Measurements from ENCODE around the gene CD151. TPM values are rescaled to one million over a fixed set of nuclear protein-coding genes. Genes with fewer than 3 reads are reported as not detected.

The CD151 gene
- total RNA-seq, 2 experiments from 2014 or later, result 0.28 to 0.84 TPM

DNA sequence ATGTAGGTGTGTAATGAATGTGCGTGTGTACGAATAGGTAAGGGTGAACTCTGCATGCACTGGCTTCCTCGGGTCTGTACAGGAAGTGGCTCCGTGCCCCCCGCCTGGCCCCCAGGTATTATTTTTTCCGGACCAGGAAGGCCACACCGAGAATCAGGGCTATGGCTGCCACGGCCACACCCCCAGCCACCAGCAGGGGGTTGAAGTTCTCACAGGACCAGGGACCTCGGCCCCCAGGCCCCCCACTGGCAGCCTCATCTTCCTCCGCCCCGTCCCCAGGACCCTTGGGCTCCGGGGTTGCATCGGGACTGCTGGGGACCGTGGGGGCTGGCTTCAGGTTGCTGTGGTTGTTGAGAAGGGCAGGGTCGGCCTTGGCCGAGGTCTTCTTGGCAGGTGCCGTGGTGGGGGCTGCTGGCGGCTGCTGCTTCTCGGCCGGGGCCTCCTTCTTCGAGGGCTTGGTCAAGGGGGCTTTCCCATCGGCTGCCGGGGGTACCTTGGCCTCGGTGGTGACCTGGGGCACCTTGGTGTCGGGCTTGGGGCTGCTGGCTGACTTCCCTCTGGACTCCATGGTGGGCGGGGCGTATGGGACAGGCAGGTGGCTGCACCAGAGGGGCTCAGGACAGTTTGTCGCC, 44.6 kb upstream of the CD151 start:
- Histone ChIP-seq H3K4me2 (ENCODE audit: low read length) (peak overlapping the region; percentile 69), H3K36me3 (ENCODE audit: insufficient read depth, low read length) (peaks cover 21% of the 10 kb centered on the region; the same call in 1 of the 2 replicates), H3K9me2 (ENCODE audit: insufficient read depth, low read length) (no peaks in the 10 kb centered on the region), H4K20me1 (ENCODE audit: insufficient read depth, low read length) (no peaks in the 10 kb centered on the region), H3K79me2 (ENCODE audit: insufficient read depth, low read depth, low read length) (peaks cover 13% of the 10 kb centered on the region), H3K4me3 (ENCODE audit: low read depth, low read length, poor library complexity, severe bottlenecking) (peak overlapping the region; percentile 81), H3K4me1 (ENCODE audit: insufficient read depth, low read length, poor library complexity, severe bottlenecking) (peaks cover 27% of the 10 kb centered on the region), H2AFZ (ENCODE audit: low read length) (no peak overlapping the region), H3K9me3 (ENCODE audit: low read length) (no peaks in the 10 kb centered on the region), H3K27ac (ENCODE audit: low read depth, low read length, poor library complexity, severe bottlenecking) (peak overlapping the region; percentile 56)
- peak; percentile 45 for DNase-seq (ENCODE audit: low spot score)
- ChIA-PET POLR2A (no interaction called here), CTCF (ENCODE audit: unreplicated experiment) (no interaction called here)
- TF ChIP-seq EZH2phosphoT487 (IDR thresholded peaks at IDR 0.05; ENCODE audit: borderline replicate concordance, low read depth, low read length), result no peak
- TF ChIP-seq, protein P1, sequence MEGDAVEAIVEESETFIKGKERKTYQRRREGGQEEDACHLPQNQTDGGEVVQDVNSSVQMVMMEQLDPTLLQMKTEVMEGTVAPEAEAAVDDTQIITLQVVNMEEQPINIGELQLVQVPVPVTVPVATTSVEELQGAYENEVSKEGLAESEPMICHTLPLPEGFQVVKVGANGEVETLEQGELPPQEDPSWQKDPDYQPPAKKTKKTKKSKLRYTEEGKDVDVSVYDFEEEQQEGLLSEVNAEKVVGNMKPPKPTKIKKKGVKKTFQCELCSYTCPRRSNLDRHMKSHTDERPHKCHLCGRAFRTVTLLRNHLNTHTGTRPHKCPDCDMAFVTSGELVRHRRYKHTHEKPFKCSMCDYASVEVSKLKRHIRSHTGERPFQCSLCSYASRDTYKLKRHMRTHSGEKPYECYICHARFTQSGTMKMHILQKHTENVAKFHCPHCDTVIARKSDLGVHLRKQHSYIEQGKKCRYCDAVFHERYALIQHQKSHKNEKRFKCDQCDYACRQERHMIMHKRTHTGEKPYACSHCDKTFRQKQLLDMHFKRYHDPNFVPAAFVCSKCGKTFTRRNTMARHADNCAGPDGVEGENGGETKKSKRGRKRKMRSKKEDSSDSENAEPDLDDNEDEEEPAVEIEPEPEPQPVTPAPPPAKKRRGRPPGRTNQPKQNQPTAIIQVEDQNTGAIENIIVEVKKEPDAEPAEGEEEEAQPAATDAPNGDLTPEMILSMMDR (conservative IDR thresholded peaks at IDR 0.05; ENCODE audit: low read length), result peak; percentile 55
- no TSS peak for BruUV-seq (replicated peaks)
- intact Hi-C loops (cut with micrococcal nuclease; ENCODE audit: unreplicated experiment), result no loop called here

DNA sequence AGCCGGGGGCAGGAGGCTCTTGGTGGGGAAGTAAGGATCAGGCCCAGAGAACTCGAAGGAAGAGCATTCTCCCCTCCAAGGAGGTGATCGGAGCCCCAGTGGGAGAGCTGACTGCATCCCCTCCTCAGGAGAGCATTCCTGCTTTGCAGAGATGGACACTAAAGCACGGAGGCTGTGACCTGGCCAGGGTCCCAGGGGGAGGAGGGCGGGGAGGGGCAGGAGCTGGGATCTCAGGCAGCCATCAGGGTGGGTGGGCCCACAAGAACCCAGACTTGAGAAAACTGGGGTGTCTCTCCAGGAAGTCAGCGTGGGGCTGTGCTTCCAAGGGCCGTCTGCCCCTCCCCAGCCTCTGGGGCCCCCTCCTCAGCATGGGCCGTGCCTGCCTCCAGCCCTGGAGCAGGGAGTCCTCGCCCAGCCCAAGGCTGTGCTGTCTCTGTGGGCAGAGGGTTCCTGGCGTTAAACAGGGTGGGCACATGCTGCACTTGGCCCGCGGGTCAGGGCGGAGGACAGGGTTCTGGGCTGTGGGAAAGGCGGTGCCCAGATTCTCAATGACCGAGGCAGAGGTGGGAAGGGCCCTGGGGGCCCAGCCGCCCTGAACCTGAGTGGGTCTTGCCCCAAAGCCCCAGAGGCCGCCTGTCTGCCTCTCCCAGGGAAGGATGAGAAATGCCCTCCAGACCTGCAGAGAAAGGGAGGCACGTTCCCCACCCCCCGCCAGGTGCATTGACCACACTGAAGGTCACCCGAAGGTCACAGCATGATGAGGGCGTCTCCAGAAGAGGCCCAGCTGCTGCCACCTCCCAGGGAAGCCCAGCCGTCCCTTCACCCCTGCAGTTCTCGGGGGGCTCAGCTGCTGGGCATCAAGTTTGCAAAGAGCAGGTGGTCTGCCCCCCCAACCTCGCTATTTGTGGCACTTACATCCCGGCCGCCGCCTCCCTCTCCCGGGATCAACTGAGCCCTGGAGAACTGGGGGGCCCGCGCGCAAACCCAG, 43.5 kb upstream of the CD151 start:
- Histone ChIP-seq H3K4me1 (ENCODE audit: insufficient read depth, low read length, poor library complexity, severe bottlenecking) (peaks cover 27% of the 10 kb centered on the region), H3K9me3 (ENCODE audit: low read length) (no peaks in the 10 kb centered on the region), H3K36me3 (ENCODE audit: insufficient read depth, low read length) (peaks cover 24% of the 10 kb centered on the region; the same call in 1 of the 2 replicates), H3K9me2 (ENCODE audit: insufficient read depth, low read length) (no peaks in the 10 kb centered on the region), H3K4me2 (ENCODE audit: low read length) (peak overlapping the region; percentile 69), H3K79me2 (ENCODE audit: insufficient read depth, low read depth, low read length) (peaks cover 13% of the 10 kb centered on the region), H3K27ac (ENCODE audit: low read depth, low read length, poor library complexity, severe bottlenecking) (peak overlapping the region; percentile 56), H3K4me3 (ENCODE audit: low read depth, low read length, poor library complexity, severe bottlenecking) (peak overlapping the region; percentile 81), H4K20me1 (ENCODE audit: insufficient read depth, low read length) (no peaks in the 10 kb centered on the region), H2AFZ (ENCODE audit: low read length) (no peak overlapping the region)
- ChIA-PET POLR2A (interaction anchor here (0.7 to 1.6 kb wide), 2 partner anchors 16 to 83 kb away, joined by 3 read pairs; no protein-coding TSS in a partner anchor), CTCF (ENCODE audit: unreplicated experiment) (no interaction called here)
- no peak for TF ChIP-seq EZH2phosphoT487 (IDR thresholded peaks at IDR 0.05; ENCODE audit: borderline replicate concordance, low read depth, low read length)
- TF ChIP-seq, protein P1 (conservative IDR thresholded peaks at IDR 0.05; ENCODE audit: low read length), result no peak
- intact Hi-C loops (cut with micrococcal nuclease; ENCODE audit: unreplicated experiment), result no loop called here
- no TSS peak for BruUV-seq (replicated peaks)
- DNase-seq (ENCODE audit: low spot score), result peak; percentile 62
